K562 (cell line): ENCODE data around the gene ALDH16A1. TPM values are rescaled to one million over a fixed set of nuclear protein-coding genes. Genes with fewer than 3 reads are reported as not detected.

ENCODE experiments used
- ADNP ChIP-seq: fragments of 200-800 bp; sonication (Bioruptor generic); IDR thresholded peaks from 2 replicates; pipeline ENCODE4 v1.6.1; 2016; ENCODE audit warnings: missing genetic modification characterization, missing compliant biosample characterization
- ARNT ChIP-seq, 2 experiments: fragments of 450-650 bp; IDR thresholded peaks; 2 replicates each; pipeline ENCODE4 v1.6.1; 2016; ENCODE audit warnings: mild to moderate bottlenecking in 1 of 2
- ATF7 ChIP-seq: fragments of 450-650 bp; IDR thresholded peaks from 2 replicates; pipeline ENCODE4 v1.7.1; 2014; ENCODE audit warnings: mild to moderate bottlenecking, moderate library complexity
- CBX3 ChIP-seq, 2 experiments: IDR thresholded peaks; 1 replicate in 1 of 2; 2 replicates in 1 of 2; pipeline ENCODE4 v1.6.1; 2012; ENCODE audit warnings: inconsistent platforms in 2 of 2, low read length in 2 of 2, borderline replicate concordance in 1 of 2, control low read depth in 1 of 2
- CREM ChIP-seq: IDR thresholded peaks from 2 replicates; pipeline ENCODE4 v1.6.1; 2014; ENCODE audit warnings: antibody characterized with exemption, low read depth
- CSDE1 ChIP-seq, 2 experiments: fragments of 450-650 bp; IDR thresholded peaks; 2 replicates each; pipeline ENCODE4 v1.6.1; 2016; ENCODE audit warnings: mild to moderate bottlenecking in 1 of 2
- GATAD2B ChIP-seq: fragments of 450-650 bp; IDR thresholded peaks from 2 replicates; pipeline ENCODE4 v1.6.1; 2017; ENCODE audit warnings: mild to moderate bottlenecking, borderline replicate concordance
- HDAC2 ChIP-seq: fragments of 450-650 bp; IDR thresholded peaks from 2 replicates; pipeline ENCODE4 v1.6.1; 2016; ENCODE audit warnings: mild to moderate bottlenecking
- HMGN3 ChIP-seq: IDR thresholded peaks from 2 replicates; pipeline ENCODE4 v1.6.1; 2011; ENCODE audit warnings: borderline replicate concordance, low read depth, mild to moderate bottlenecking, mixed read lengths, low read length; ENCODE audit not compliant: insufficient read length; ENCODE audit errors: extremely low read depth
- HNRNPUL1 ChIP-seq: fragments of 200-400 bp; formaldehyde crosslinking; IDR thresholded peaks from 2 replicates; pipeline ENCODE4 v1.6.1; 2017; ENCODE audit warnings: low read length
- KHSRP ChIP-seq: fragments of 450-650 bp; IDR thresholded peaks from 2 replicates; pipeline ENCODE4 v1.6.1; 2017
- MECOM ChIP-seq: fragments of 250-450 bp; sonication (Bioruptor Pico); IDR thresholded peaks from 2 replicates; pipeline ENCODE4 v1.8.0; 2022; ENCODE audit warnings: inconsistent platforms
- MEF2D ChIP-seq: conservative IDR thresholded peaks from 2 replicates; pipeline ENCODE4 v1.6.1; 2016; ENCODE audit warnings: low read depth, missing genetic modification characterization, missing compliant biosample characterization
- NR0B1 ChIP-seq: fragments of 450-650 bp; IDR thresholded peaks from one replicate; pipeline ENCODE4 v1.6.1; 2018; ENCODE audit warnings: mild to moderate bottlenecking, moderate library complexity; ENCODE audit not compliant: partially characterized antibody
- PHF8 ChIP-seq: fragments of 200-600 bp; sonication (generic); IDR thresholded peaks from 2 replicates; pipeline ENCODE4 v1.6.1; 2012; ENCODE audit warnings: mixed run types, mild to moderate bottlenecking, inconsistent platforms, low read length, moderate library complexity, borderline replicate concordance
- POLR2G ChIP-seq: fragments of 200-400 bp; formaldehyde crosslinking; IDR thresholded peaks from 2 replicates; pipeline ENCODE4 v1.6.1; 2017; ENCODE audit warnings: low read depth, mild to moderate bottlenecking, antibody characterized with exemption, low read length, moderate library complexity
- TBL1XR1 ChIP-seq, 2 experiments: IDR thresholded peaks; 2 replicates each; pipeline ENCODE4 v1.6.1; 2012; ENCODE audit warnings: improper control_type of control experiment in 2 of 2, low read length in 2 of 2, mild to moderate bottlenecking in 1 of 2
- TRIM24 ChIP-seq, 2 experiments: fragments of 450-650 bp; IDR thresholded peaks; 2 replicates each; pipeline ENCODE4 v1.6.1; 2016
- polyA plus RNA-seq, 8 experiments: library from polyadenylated mRNA; depleted of rRNA in 4 of 8; stranded (reverse) in 5 of 8; unstranded in 3 of 8; fragments of >200 nt; fragmentation: Nextera tagmentation in 2 of 8; fragmentation: Illumina TruSeq in 1 of 8; extraction: Ambion mirVana in 2 of 8; extraction: Trizol in 1 of 8; gene quantifications; 2 replicates each; pipeline versions ENCODE4 v1.2.1 to v1.2.3, GENCODE V29; 2011 to 2014; ENCODE audit warnings: inconsistent platforms in 1 of 8, missing spikeins in 1 of 8
- total RNA-seq, 7 experiments: library from RNA; depleted of rRNA in 6 of 7; stranded (reverse); fragments of >200 nt in 6 of 7; fragmentation: Illumina TruSeq in 2 of 7; extraction: Trizol in 2 of 7; gene quantifications; 2 replicates each; pipeline versions ENCODE4 v1.2.1 to v1.2.3, GENCODE V29; 2011 to 2021; ENCODE audit warnings: low replicate concordance in 1 of 7
- TF ChIP-seq, protein P1 (sequence below), 2 experiments: fragments of 450-650 bp in 1 of 2; sonication (generic) in 1 of 2; formaldehyde crosslinking in 1 of 2; IDR thresholded peaks; 2 replicates each; pipeline versions ENCODE4 v1.7.1 to v1.9.0; 2016 to 2022; ENCODE audit warnings: inconsistent platforms in 1 of 2, mild to moderate bottlenecking in 1 of 2, missing genetic modification reagents in 1 of 2

ALDH16A1 gene
- total and polyA plus RNA-seq, 9 of the 15 experiments (the other 6 are each of a cell fraction or from before 2014, with no cell fraction given) = 2.2 to 52.2 (median 7.6) TPM

DNA sequence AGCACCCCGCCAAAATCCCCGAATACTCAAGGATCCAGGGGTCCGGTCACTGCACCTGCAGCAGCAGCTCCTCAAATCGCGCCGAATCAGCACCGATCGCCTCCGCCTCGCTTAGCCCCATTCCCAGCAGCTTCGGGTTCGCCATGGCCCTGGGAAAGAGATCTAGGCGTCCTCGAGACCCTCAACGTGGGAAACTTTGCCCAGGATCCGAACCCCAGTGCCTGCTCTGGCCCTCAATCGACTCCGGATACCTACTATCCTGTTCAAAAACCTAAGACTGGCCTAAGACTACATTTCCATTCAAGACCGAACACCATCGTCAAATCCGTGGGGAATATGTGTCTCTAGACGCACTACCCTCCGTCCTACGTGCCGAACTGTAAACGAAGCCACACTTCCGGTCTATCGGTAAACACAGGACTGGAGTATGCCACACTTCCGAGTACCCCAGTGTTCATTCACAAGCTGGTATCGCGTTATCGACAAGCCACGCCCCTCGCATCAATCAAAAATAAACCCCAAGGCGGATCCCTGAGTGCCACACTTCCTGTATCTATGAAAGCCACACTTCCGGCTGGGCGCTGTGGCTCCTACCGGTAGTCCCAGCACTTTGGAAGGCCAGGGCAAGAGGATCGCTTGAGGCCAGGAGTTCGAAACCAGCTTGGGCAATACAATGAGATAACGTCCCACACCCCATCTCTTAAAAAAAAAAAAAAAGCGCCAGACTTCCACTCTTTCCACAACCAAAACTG is 1.4 kb upstream of the ALDH16A1 start, which contains the start of gene PIH1D1 (continued):
- TF ChIP-seq MEF2D (tag) (no peak), GATAD2B (no peak), HDAC2 (no peak; the same call in 1 of the 2 replicates), CSDE1 (IDR thresholded peaks at IDR 0.05) (no peak), PHF8 (peak; percentile 76; the same call in 1 of the 2 replicates), TBL1XR1 (IDR thresholded peaks at IDR 0.05; ENCODE audit: low read length in 2 of 2) (0 out of 4 replicates have a peak, but pooled peaks of 1 of the 2 experiments have one; percentile 19), ADNP (tag) (peak; percentile 100; the same call in 1 of the 2 replicates), ATF7 (peak; percentile 73; the same call in 1 of the 2 replicates), MECOM (CRISPR knock-in tag) (no peak), NR0B1 (no peak), KHSRP (no peak), POLR2G (peak; percentile 66), TRIM24 (IDR thresholded peaks at IDR 0.05) (no peak), HMGN3 (no peak), HNRNPUL1 (no peak), CBX3 (IDR thresholded peaks at IDR 0.05; ENCODE audit: borderline replicate concordance in 1 of 2, low read length in 2 of 2) (peak in 1 of 2 experiments; percentile 21; a peak in 1 of 3 replicates), ARNT (IDR thresholded peaks at IDR 0.05) (peak; percentile 19 to 27; a peak in 3 of 4 replicates), CREM (peak; percentile 73; the same call in 1 of the 2 replicates)
- TF ChIP-seq, protein P1, sequence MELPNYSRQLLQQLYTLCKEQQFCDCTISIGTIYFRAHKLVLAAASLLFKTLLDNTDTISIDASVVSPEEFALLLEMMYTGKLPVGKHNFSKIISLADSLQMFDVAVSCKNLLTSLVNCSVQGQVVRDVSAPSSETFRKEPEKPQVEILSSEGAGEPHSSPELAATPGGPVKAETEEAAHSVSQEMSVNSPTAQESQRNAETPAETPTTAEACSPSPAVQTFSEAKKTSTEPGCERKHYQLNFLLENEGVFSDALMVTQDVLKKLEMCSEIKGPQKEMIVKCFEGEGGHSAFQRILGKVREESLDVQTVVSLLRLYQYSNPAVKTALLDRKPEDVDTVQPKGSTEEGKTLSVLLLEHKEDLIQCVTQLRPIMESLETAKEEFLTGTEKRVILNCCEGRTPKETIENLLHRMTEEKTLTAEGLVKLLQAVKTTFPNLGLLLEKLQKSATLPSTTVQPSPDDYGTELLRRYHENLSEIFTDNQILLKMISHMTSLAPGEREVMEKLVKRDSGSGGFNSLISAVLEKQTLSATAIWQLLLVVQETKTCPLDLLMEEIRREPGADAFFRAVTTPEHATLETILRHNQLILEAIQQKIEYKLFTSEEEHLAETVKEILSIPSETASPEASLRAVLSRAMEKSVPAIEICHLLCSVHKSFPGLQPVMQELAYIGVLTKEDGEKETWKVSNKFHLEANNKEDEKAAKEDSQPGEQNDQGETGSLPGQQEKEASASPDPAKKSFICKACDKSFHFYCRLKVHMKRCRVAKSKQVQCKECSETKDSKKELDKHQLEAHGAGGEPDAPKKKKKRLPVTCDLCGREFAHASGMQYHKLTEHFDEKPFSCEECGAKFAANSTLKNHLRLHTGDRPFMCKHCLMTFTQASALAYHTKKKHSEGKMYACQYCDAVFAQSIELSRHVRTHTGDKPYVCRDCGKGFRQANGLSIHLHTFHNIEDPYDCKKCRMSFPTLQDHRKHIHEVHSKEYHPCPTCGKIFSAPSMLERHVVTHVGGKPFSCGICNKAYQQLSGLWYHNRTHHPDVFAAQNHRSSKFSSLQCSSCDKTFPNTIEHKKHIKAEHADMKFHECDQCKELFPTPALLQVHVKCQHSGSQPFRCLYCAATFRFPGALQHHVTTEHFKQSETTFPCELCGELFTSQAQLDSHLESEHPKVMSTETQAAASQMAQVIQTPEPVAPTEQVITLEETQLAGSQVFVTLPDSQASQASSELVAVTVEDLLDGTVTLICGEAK (IDR thresholded peaks at IDR 0.05) = peak; percentile 98
- TF ChIP-seq, protein P1 (CRISPR knock-in tag; IDR thresholded peaks at IDR 0.05) = no peak
